HPDE6-E6E7 (cell line): ENCODE measurements around the gene MGAT2.
"Not testable (repeated sequence)": the region's sequence is repeated elsewhere in the genome, so short reads cannot be mapped to it uniquely, and the experiment has no call there.

Source experiments
- DNase-seq: peaks from one replicate; pipeline ENCODE4 v3.0.0; 2011; ENCODE audit warnings: missing footprints; ENCODE audit errors: extremely low spot score

Gene MGAT2

GRCh38 chr14:49620182-49621113 is at the start of gene MGAT2, which contains the start of gene RPL36AL:
MGAT2 (plus strand) TSS chr14:49620799; CDS start chr14:49621269, 470 bp downstream.
RPL36AL (minus strand) TSS chr14:49620626; CDS start chr14:49619104, 1,522 bp downstream.
- DNase-seq = peak; percentile 97

- DNase-seq = no peak
These were observed 46.6 kb upstream of the MGAT2 start for GRCh38 chr14:49574038-49574437.

GRCh38 chr14:49578141-49578540 is 42.5 kb upstream of the MGAT2 start:
- DNase-seq = no peak

GRCh38 chr14:49579841-49580240 is 40.8 kb upstream of the MGAT2 start:
- DNase-seq = no peak

GRCh38 chr14:49581209-49582112 is 39.1 kb upstream of the MGAT2 start:
- no peak for DNase-seq

- no peak for DNase-seq
These were observed 38.3 kb upstream of the MGAT2 start for GRCh38 chr14:49582113-49582977.

- no peak for DNase-seq
These were observed 37.0 kb upstream of the MGAT2 start for GRCh38 chr14:49583629-49584028.

- no peak for DNase-seq
These were observed 36.5 kb upstream of the MGAT2 start for GRCh38 chr14:49584058-49584457.

- DNase-seq = not testable (repeated sequence)
These were observed 35.5 kb upstream of the MGAT2 start for GRCh38 chr14:49584981-49585640.

GRCh38 chr14:49585803-49586672 is 34.6 kb upstream of the MGAT2 start, which contains the start of gene RPS29:
RPS29 (minus strand) TSS chr14:49586380; CDS start chr14:49586346, 34 bp downstream.
- peak; percentile 86 for DNase-seq

- peak; percentile 6 for DNase-seq
These were observed 33.7 kb upstream of the MGAT2 start for GRCh38 chr14:49586673-49587460.

- no peak for DNase-seq
These were observed 31.2 kb upstream of the MGAT2 start for GRCh38 chr14:49589387-49589786.

- DNase-seq = peak; percentile 14
These were observed 27.6 kb upstream of the MGAT2 start for GRCh38 chr14:49593016-49593415.

GRCh38 chr14:49594347-49595091 is 26.1 kb upstream of the MGAT2 start:
- DNase-seq = no peak

GRCh38 chr14:49598189-49598484 is 22.5 kb upstream of the MGAT2 start:
- no peak for DNase-seq

- peak; percentile 67 for DNase-seq
These were observed 21.9 kb upstream of the MGAT2 start, which contains the start of gene LRR1 for GRCh38 chr14:49598485-49599300. LRR1 (plus strand) TSS chr14:49598940; CDS start chr14:49599021, 81 bp downstream.

GRCh38 chr14:49607583-49607982 is 13.0 kb upstream of the MGAT2 start:
- DNase-seq = no peak
